Measurements from ENCODE around the gene GJA9. TPM values are rescaled to one million over a fixed set of nuclear protein-coding genes. Genes with fewer than 3 reads are reported as not detected.

GJA9 gene
- total and polyA plus RNA-seq, 2 of the 4 experiments (the other 2 are of a cell fraction) = not detected

- TF ChIP-seq NFE2L2 (IDR thresholded peaks at IDR 0.05; ENCODE audit: low read depth, low read length) = 0 out of 2 replicates have a peak, but pooled peaks have one; percentile 10
- TF ChIP-seq, protein P1, sequence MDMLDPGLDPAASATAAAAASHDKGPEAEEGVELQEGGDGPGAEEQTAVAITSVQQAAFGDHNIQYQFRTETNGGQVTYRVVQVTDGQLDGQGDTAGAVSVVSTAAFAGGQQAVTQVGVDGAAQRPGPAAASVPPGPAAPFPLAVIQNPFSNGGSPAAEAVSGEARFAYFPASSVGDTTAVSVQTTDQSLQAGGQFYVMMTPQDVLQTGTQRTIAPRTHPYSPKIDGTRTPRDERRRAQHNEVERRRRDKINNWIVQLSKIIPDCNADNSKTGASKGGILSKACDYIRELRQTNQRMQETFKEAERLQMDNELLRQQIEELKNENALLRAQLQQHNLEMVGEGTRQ (IDR thresholded peaks at IDR 0.05; ENCODE audit: low read depth, low read length) = peak; percentile 100
Observed at GRCh38 chr1:38859561-38860453, 21.6 kb downstream of the GJA9 start, which contains the start of gene RRAGC (continued).
